Measurements from ENCODE around the gene SMG5. TPM values are rescaled to one million over a fixed set of nuclear protein-coding genes. Genes with fewer than 3 reads are reported as not detected.

The SMG5 gene
- total RNA-seq, 1 experiment from 2014 or later, result 103 TPM

GRCh38 chr1:156233426-156234127 lies 49.0 kb downstream of the SMG5 start:
- no peak overlapping the region for H2AFZ ChIP-seq (ENCODE audit: low read length)
- H2AK5ac ChIP-seq (ENCODE audit: insufficient read length, low read length), result no peak overlapping the region
- H2BK12ac ChIP-seq (ENCODE audit: insufficient read length, low read depth, low read length), result no peak overlapping the region
- no peak overlapping the region for H3K23ac ChIP-seq (ENCODE audit: insufficient read length, low read depth, low read length)
- H3K4me1 ChIP-seq (ENCODE audit: insufficient read depth, low read length), result no peaks in the 10 kb centered on the region
- H3K18ac ChIP-seq (ENCODE audit: insufficient read length, low read depth, low read length), result no peak overlapping the region
- Mint-ChIP-seq H3K4me1 (no peaks in the 10 kb centered on the region), H3K27ac (no peak overlapping the region; a peak in 1 of 7 replicates), H3K4me3 (no peak overlapping the region), H3K27me3 (ENCODE audit: low read depth) (no peaks in the 10 kb centered on the region), H3K9me3 (no peaks in the 10 kb centered on the region), H3K36me3 (ENCODE audit: insufficient read depth in 1 of 3, low read depth in 3 of 3) (peaks cover 26 to 68% (median 65%) of the 10 kb centered on the region in 3 experiments; a peak in 6 of 7 replicates)
- no peak overlapping the region for H4K8ac ChIP-seq (replicated peaks; ENCODE audit: insufficient read length, low read depth, low read length)
- H4K91ac ChIP-seq (ENCODE audit: insufficient read length, low read depth, low read length), result no peak overlapping the region
- H2BK20ac ChIP-seq (ENCODE audit: low read depth, low read length, poor library complexity, severe bottlenecking), result no peak overlapping the region
- no peaks in the 10 kb centered on the region for H3K27me3 ChIP-seq (ENCODE audit: insufficient read depth, low read length)
- no peaks in the 10 kb centered on the region for H3K23me2 ChIP-seq (ENCODE audit: insufficient read length, low read depth, low read length, poor library complexity, severe bottlenecking)
- no peak overlapping the region for H3K4ac ChIP-seq (ENCODE audit: low read depth, low read length)
- no peaks in the 10 kb centered on the region for H3K79me1 ChIP-seq (ENCODE audit: insufficient read depth, low read depth, low read length, poor library complexity, severe bottlenecking)
- no CpG with 5 or more reads among the region's 5 CpGs for WGBS (ENCODE audit: extremely low coverage, insufficient read length, low lambda C conversion rate)
- no peak for DNase-seq
- H2BK15ac ChIP-seq (ENCODE audit: low read depth, low read length), result no peak overlapping the region
- no peaks in the 10 kb centered on the region for H4K20me1 ChIP-seq (ENCODE audit: control insufficient read depth, insufficient read depth, insufficient read length)
- H3K9me3 ChIP-seq (ENCODE audit: control insufficient read depth, low read depth, low read length), result no peaks in the 10 kb centered on the region
- H3K4me2 ChIP-seq (ENCODE audit: insufficient read depth, insufficient read length, low read length), result no peak overlapping the region
- no peak for TF ChIP-seq CTCF (conservative IDR thresholded peaks at IDR 0.05)
- H3K79me2 ChIP-seq (ENCODE audit: insufficient read depth, low read length), result no peaks in the 10 kb centered on the region
- no peak overlapping the region for H3K9ac ChIP-seq (ENCODE audit: extremely low read depth, insufficient read length, low read length)
- H3K27ac ChIP-seq (ENCODE audit: insufficient read length, low read depth, low read length), result no peak overlapping the region
- H3K14ac ChIP-seq (ENCODE audit: insufficient read depth, low read length), result no peak overlapping the region
- H2BK120ac ChIP-seq (ENCODE audit: low read depth, low read length, poor library complexity, severe bottlenecking), result no peak overlapping the region
- H3K56ac ChIP-seq (ENCODE audit: insufficient read length, low read depth, low read length), result no peak overlapping the region
- H2BK5ac ChIP-seq (ENCODE audit: insufficient read length, low read length), result no peak overlapping the region
- no peak overlapping the region for H4K5ac ChIP-seq (ENCODE audit: insufficient read length, low read depth, low read length)
- no peak overlapping the region for H3T11ph ChIP-seq (ENCODE audit: low read length)
